HG03460 (cell line): Measurements from ENCODE around the gene RDX.

ENCODE experiments used
- ATAC-seq: cut with Tn5 transposase; IDR thresholded peaks from one replicate; pipeline ENCODE4 v1.9.1; 2021; ENCODE audit not compliant: unreplicated experiment

Gene RDX

DNA sequence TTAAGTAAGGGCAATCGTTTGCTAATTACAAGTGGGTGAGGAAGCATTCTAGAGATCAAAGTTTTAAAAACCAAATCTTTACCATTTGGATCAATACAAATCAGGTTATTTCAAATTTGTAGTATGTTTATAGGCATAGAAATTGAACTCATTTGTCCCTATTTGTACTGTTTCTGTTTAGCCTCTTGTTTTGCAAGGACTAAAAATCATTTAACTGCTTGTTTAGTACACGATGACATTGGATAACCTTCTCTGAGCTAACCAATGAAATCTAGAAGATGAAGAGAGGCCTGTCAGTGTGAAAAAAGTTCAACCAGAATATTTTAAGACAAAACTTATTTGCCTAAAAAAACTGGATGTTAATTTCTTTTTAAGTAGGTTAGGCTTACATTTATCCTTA, 163.3 kb downstream of the RDX start:
- ATAC-seq, result no peak

DNA sequence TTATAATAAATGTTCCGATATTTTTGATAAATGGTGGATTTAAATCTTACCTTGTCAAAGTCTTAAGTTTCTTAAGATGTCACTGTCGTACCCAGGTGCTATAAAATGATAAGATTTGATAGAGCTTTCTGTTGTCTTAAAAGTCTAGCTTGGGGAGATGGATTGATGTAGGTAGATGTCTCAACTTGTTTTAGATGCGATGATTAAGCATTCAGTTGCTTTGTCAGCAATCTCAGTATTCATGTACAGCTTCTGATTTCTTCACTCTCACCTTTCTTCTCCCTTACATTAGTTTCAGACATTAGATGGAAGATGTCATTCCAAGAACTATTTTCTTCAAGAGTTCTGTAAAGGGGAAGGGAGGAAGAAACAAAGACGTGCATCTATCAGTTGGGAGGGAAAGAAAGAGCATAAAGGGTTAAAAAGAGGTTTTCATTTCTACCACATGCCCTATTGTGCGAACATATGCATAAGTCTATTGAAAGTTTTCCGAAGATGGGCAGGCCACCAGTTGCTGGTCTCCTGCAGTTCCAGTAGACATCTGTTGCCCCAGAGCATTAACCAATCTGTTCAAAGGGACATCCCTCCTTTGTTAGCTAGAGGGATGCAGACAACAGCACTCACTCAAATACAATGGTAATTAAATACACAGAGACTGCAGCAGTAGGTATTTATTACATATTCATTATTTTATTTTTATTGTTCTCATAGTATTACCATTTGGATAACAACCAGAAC, 164.9 kb downstream of the RDX start:
- no peak for ATAC-seq

DNA sequence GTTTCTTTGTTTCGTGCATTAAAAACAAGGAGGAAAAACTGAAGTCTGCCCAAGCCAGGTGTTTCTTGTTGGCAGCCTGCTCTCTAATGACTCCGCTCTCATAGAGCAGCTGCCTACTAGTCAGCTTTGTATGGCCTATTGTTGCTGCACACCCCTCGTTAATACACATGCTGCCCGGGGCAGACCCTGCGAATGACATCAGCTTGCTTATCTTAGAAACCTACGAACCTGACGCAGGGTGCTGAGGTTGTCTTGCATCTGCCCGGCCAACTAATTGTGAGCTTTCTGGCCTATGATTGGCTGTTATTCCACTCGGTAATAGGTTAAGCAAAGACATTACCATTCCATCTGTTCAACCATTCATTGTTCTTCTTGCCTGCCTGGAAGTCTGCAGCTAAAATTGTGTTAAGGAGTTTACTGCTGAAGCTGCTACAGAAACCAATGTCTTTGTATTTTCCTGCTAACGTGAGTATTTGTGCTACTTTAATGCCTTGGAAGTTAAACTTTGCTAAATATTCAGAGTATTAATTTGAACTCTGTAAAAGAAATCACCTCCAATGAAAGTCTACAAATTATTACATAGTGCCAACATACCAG, 165.7 kb downstream of the RDX start:
- ATAC-seq, result no peak

DNA sequence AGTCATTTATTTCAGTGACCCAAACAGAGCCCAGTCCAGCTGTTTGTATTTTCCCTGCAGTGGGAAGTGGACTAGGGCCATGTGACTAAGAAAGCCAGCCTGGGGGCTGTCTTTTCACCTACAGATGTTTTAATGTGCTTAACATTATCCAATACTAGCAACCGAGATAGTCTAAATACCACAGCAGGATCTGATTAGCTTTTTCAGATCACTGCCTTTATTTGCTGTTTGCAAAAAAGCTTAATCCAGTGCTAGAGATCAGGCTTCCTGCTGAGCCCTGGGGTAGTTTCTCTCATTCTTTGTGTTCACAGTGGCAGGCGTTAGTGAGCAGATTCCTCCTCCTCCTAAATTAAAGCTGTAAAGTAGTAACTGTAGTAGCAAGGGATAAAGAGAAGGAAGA, 168.3 kb downstream of the RDX start:
- no peak for ATAC-seq

DNA sequence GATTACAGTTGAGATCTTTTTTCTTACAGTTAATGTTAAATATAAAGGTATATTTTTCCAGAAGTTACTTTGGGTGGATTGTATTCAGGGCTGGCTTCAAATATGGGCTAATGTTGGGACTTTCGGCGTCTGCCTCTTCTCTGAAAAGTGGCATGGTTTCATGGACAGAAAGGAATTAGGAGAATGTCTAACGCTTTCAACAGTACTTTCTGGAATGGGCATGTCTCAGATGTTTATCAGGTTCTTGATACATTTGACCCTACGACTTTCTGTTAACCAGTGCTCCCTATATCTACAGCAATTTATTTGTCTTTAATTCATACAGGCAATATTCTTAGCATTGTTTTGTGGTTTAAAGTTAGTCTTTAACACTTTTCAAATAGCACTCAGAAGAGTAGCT, 169.5 kb downstream of the RDX start:
- no peak for ATAC-seq

DNA sequence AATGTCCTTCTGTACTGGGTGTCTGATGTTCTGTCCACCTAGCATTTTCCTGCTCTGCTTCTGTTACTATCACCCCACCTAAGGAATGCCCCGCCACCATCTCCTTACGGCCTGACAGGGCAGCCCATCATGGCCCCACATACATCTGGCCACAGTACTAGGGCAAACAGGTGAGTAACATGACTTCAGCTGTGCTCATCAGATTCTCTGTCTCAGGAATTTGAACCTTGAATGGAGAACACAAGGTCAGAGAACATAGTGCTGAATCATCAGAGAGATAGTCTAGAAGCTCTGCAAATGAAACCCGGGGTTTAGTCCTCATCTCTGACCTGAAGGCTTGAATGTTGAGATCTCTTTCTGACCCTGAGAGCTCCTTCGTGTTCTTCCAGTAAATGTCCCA, 170.8 kb downstream of the RDX start:
- no peak for ATAC-seq
